Tibial nerve (tissue), 4 donors: ENCODE measurements around the gene TNNI3K. TPM values are rescaled to one million over a fixed set of nuclear protein-coding genes. Genes with fewer than 3 reads are reported as not detected.

Source experiments
- DNase-seq, 2 donors: peaks; one replicate each; pipeline ENCODE4 v3.0.0-alpha.2; 2019; ENCODE audit warnings: low spot score in 2 of 2
- H3K27ac ChIP-seq, 4 donors: fragments of 200-600 bp; sonication (generic) in 3 of 4; one replicate each; pipeline ENCODE4 v1.5.1; 2017 to 2019; ENCODE audit warnings: mild to moderate bottlenecking in 1 of 4
- H3K27me3 ChIP-seq, 2 donors: fragments of 200-600 bp; sonication (generic) in 1 of 2; one replicate each; pipeline versions ENCODE4 v1.5.1 to v1.6.0; 2017 to 2019
- H3K36me3 ChIP-seq, 3 donors: fragments of 200-600 bp; sonication (generic); one replicate each; pipeline ENCODE4 v1.5.1; 2018 to 2019
- H3K4me1 ChIP-seq, 4 donors: fragments of 200-600 bp; sonication (generic) in 3 of 4; one replicate each; pipeline ENCODE4 v1.5.1; 2017 to 2019
- H3K4me3 ChIP-seq, 4 donors: fragments of 200-600 bp; sonication (generic) in 3 of 4; one replicate each; pipeline ENCODE4 v1.5.1; 2017 to 2019; ENCODE audit warnings: mild to moderate bottlenecking in 1 of 4, moderate library complexity in 1 of 4
- H3K9me3 ChIP-seq, 4 donors: fragments of 200-600 bp; sonication (generic) in 3 of 4; one replicate each; pipeline ENCODE4 v1.5.1; 2017 to 2019
- EP300 ChIP-seq, 2 donors: sonication (generic); formaldehyde crosslinking; IDR thresholded peaks; one replicate each; pipeline ENCODE4 v1.6.1; 2017; ENCODE audit warnings: antibody characterized with exemption in 2 of 2, mild to moderate bottlenecking in 1 of 2
- POLR2A ChIP-seq, 2 donors: fragments of 450-650 bp; IDR thresholded peaks; one replicate each; pipeline ENCODE4 v1.6.1; 2017; ENCODE audit warnings: antibody characterized with exemption in 2 of 2, mild to moderate bottlenecking in 2 of 2, moderate library complexity in 2 of 2
- WGBS, 2 donors: methylation state at CpG; one replicate each; pipeline ENCODE4 v1.1.5; 2018; 5-methylcytosine and 5-hydroxymethylcytosine counted together
- total RNA-seq, 4 donors: library from RNA; depleted of rRNA; stranded (reverse); fragments of >200 nt; gene quantifications; one replicate each; pipeline ENCODE4 v1.1.0, GENCODE V29; 2016
- TF ChIP-seq, protein P1 (sequence below), 5 experiments: fragments of 200-600 bp in 3 of 5; fragments of 450-650 bp in 2 of 5; sonication (generic) in 3 of 5; IDR thresholded peaks; one replicate each; pipeline ENCODE4 v1.5.1; 2016 to 2019; ENCODE audit warnings: antibody characterized with exemption in 5 of 5, mild to moderate bottlenecking in 3 of 5, moderate library complexity in 2 of 5

TNNI3K gene
- total RNA-seq, 4 donors from 2014 or later: 2.2 to 4.6 (median 4.0) TPM

DNA sequence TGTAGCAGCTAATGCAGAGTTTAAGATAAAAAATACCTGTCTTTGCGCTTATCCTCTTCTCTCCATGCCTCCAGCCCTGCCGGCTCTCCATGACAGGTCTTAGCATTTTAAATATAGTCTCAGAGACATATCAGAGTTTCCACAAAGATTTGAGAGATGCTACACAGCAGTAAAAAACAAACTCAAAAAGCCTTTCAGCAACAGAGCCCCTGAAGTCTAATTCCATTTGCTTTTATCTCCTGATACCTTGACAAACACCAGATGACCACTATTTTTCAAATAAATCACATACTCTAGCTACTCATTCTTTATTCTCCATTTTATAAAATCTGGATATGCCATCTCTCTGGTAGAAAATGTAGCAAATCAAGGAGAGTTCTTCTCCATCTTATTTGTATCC, 356.8 kb downstream of the TNNI3K start:
- Histone ChIP-seq H3K4me1 (no peaks in the 10 kb centered on the region), H3K27ac (no peak overlapping the region), H3K4me3 (no peak overlapping the region), H3K36me3 (no peaks in the 10 kb centered on the region), H3K27me3 (no peaks in the 10 kb centered on the region), H3K9me3 (no peaks in the 10 kb centered on the region)
- 82 to 86% methylated on average over 2 of the region's 2 CpGs for WGBS, 2 donors
- DNase-seq: no peak
- TF ChIP-seq EP300 (IDR thresholded peaks at IDR 0.05) (no peak), POLR2A (IDR thresholded peaks at IDR 0.05) (no peak)
- TF ChIP-seq, protein P1, sequence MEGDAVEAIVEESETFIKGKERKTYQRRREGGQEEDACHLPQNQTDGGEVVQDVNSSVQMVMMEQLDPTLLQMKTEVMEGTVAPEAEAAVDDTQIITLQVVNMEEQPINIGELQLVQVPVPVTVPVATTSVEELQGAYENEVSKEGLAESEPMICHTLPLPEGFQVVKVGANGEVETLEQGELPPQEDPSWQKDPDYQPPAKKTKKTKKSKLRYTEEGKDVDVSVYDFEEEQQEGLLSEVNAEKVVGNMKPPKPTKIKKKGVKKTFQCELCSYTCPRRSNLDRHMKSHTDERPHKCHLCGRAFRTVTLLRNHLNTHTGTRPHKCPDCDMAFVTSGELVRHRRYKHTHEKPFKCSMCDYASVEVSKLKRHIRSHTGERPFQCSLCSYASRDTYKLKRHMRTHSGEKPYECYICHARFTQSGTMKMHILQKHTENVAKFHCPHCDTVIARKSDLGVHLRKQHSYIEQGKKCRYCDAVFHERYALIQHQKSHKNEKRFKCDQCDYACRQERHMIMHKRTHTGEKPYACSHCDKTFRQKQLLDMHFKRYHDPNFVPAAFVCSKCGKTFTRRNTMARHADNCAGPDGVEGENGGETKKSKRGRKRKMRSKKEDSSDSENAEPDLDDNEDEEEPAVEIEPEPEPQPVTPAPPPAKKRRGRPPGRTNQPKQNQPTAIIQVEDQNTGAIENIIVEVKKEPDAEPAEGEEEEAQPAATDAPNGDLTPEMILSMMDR (IDR thresholded peaks at IDR 0.05): no peak

DNA sequence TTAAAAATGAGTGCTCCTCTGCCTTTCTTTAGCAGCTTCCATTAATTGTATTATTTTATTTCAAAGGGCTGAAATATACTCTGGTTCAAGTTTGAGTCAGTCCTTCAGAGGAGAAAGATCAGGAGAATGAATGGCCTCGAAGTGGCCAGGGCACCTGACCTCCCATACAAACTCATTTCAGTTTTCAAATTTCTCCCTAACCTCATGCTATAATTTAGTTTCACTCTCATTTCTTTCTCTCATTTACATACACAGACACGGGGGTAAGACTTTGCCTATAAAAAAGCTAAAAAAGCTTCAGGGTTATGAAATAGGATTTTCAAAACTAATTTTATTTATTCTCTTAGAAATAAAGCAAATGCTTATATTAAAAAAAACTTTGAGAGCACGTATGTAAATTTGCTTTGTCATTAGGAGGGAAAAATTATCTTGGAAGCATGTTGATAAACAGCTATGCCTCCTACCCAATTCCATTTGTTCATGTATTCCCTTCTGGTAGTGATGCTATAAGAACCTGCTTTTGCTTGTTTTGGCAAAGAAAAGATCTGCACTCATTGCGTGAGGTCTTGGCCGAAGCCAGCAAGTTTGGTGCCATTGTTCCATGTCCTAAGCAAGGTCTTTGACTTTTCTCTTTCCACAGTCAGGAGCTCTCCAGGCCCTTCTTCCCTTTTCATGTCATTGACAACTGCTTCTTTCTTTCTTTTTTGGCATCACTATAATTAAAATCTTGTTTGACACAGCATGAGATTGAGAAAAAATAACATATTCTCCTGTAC, 357.6 kb downstream of the TNNI3K start:
- DNase-seq: no peak
- Histone ChIP-seq H3K9me3 (no peaks in the 10 kb centered on the region), H3K4me1 (no peaks in the 10 kb centered on the region), H3K27me3 (no peaks in the 10 kb centered on the region), H3K36me3 (no peaks in the 10 kb centered on the region), H3K27ac (no peak overlapping the region), H3K4me3 (no peak overlapping the region)
- TF ChIP-seq, protein P1 (IDR thresholded peaks at IDR 0.05): no peak
- TF ChIP-seq POLR2A (IDR thresholded peaks at IDR 0.05) (no peak), EP300 (IDR thresholded peaks at IDR 0.05) (no peak)
- WGBS, 2 donors: 46 to 48% methylated on average over 5 of the region's 5 CpGs

Other genes with a start within 250 kb of the TNNI3K start
- gene LRRIQ3, start 37.2 kb upstream of the TNNI3K start, total RNA-seq: 1 to 10 TPM in 1 of 4 donors, under 1 TPM in 3; 0.20 to 1.3 (median 0.55) TPM
- gene FPGT, start 37.1 kb upstream of the TNNI3K start, total RNA-seq: 10 to 100 TPM; 13.8 to 28.2 (median 16.4) TPM